ENCODE results near the gene DENND10. TPM values are rescaled to one million over a fixed set of nuclear protein-coding genes. Genes with fewer than 3 reads are reported as not detected.
"Not testable (repeated sequence)": the region's sequence is repeated elsewhere in the genome, so short reads cannot be mapped to it uniquely, and the experiment has no call there.

DENND10 gene
- total RNA-seq, 1 experiment from 2014 or later = 59.5 TPM

- DNase-seq (ENCODE audit: low spot score) = no peak
Observed at GRCh38 chr10:119166564-119166963, 62.7 kb downstream of the DENND10 start.

DNA sequence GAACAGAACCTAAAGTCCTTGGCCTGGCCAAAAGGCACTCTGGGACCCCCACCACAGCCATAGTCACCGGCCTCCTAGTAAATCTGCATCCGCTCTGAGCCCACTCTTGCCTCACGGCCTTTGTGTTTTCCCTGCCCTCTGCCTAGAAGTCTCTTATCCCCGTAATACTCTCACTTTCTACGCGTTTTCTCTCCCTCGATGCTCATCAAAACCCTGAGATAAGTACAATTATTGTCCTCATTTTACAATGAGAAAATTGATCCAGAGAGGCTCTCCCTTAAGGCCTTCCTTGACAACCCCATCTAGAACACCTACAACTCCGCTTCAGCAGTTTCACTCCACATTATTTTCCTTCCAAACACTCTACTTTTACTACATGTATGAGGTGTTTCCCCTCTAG, 63.1 kb downstream of the DENND10 start:
- no peak for DNase-seq (ENCODE audit: low spot score)

- DNase-seq (ENCODE audit: low spot score) = no peak
Observed at GRCh38 chr10:119174109-119174508, 70.2 kb downstream of the DENND10 start.

- no peak for DNase-seq (ENCODE audit: low spot score)
Observed at GRCh38 chr10:119176166-119176565, 72.3 kb downstream of the DENND10 start.

- no peak for DNase-seq (ENCODE audit: low spot score)
Observed at GRCh38 chr10:119177708-119178371, 73.9 kb downstream of the DENND10 start.

- peak; percentile 87 for DNase-seq (ENCODE audit: low spot score)
Observed at GRCh38 chr10:119178372-119179119, 74.6 kb downstream of the DENND10 start, which contains the start of gene PRDX3. Gene PRDX3, minus strand, starts transcription at chr10:119178812. Its CDS starts 22 bp downstream, at chr10:119178790.

GRCh38 chr10:119180850-119181400, 77.0 kb downstream of the DENND10 start:
- not testable (repeated sequence) for DNase-seq (ENCODE audit: low spot score)

- DNase-seq (ENCODE audit: low spot score) = no peak
Observed at GRCh38 chr10:119183664-119184412, 79.9 kb downstream of the DENND10 start.

Other genes starting within 250 kb of the DENND10 start
- gene NANOS1, start 74.4 kb upstream of the DENND10 start, total RNA-seq (2014; rRNA removed; shearing (Covaris generic)) = 4.7 and 6.7 TPM in 2 replicates
- 41.0 and 57.4 TPM in 2 replicates for gene EIF3A, start 23.3 kb upstream of the DENND10 start, total RNA-seq (2014; rRNA removed; shearing (Covaris generic))
- gene SFXN4, start 61.6 kb downstream of the DENND10 start, total RNA-seq (2014; rRNA removed; shearing (Covaris generic)) = 22.9 and 83.4 TPM in 2 replicates
- 315 and 406 TPM in 2 replicates for gene PRDX3, start 74.7 kb downstream of the DENND10 start, total RNA-seq (2014; rRNA removed; shearing (Covaris generic))
- 9.9 and 10.1 TPM in 2 replicates for gene GRK5, start 103.5 kb downstream of the DENND10 start, total RNA-seq (2014; rRNA removed; shearing (Covaris generic))

Measured in H4 (cell line).